GM23248 (cell line): ENCODE data around the gene TDP2. TPM values are rescaled to one million over a fixed set of nuclear protein-coding genes. Genes with fewer than 3 reads are reported as not detected.

Experiments used
- DNase-seq: peaks from one replicate; pipeline ENCODE4 v3.0.0-alpha.2; 2015
- H2AFZ ChIP-seq: fragments of 200-600 bp; sonication (generic); 2 replicates; pipeline ENCODE4 v1.6.1; 2016; ENCODE audit warnings: antibody characterized with exemption
- H3F3A ChIP-seq: fragments of 200-600 bp; sonication (generic); 2 replicates; pipeline ENCODE4 v1.6.1; 2016; ENCODE audit warnings: mild to moderate bottlenecking, antibody characterized with exemption, mixed run types; ENCODE audit not compliant: insufficient read depth
- H3K27ac ChIP-seq: fragments of 200-600 bp; sonication (generic); 2 replicates; pipeline ENCODE4 v1.5.1; 2016; ENCODE audit warnings: mild to moderate bottlenecking
- H3K27me3 ChIP-seq: fragments of 200-600 bp; sonication (generic); replicated peaks from 2 replicates; pipeline ENCODE4 v1.6.1; 2016; ENCODE audit warnings: mild to moderate bottlenecking; ENCODE audit not compliant: insufficient read depth
- H3K36me3 ChIP-seq: fragments of 200-600 bp; sonication (generic); 2 replicates; pipeline ENCODE4 v1.6.1; 2016; ENCODE audit warnings: low read depth, mild to moderate bottlenecking
- H3K4me1 ChIP-seq: fragments of 200-600 bp; sonication (generic); 2 replicates; pipeline ENCODE4 v1.6.1; 2016; ENCODE audit warnings: mild to moderate bottlenecking; ENCODE audit not compliant: insufficient read depth
- H3K4me2 ChIP-seq: fragments of 200-600 bp; sonication (generic); one replicate; pipeline ENCODE4 v1.6.1; 2016; ENCODE audit warnings: mild to moderate bottlenecking; ENCODE audit not compliant: unreplicated experiment
- H3K4me3 ChIP-seq: fragments of 200-600 bp; sonication (generic); 2 replicates; pipeline ENCODE4 v1.5.1; 2016; ENCODE audit warnings: mild to moderate bottlenecking
- H3K79me2 ChIP-seq: fragments of 200-600 bp; sonication (generic); 2 replicates; pipeline ENCODE4 v1.6.1; 2016; ENCODE audit warnings: mild to moderate bottlenecking; ENCODE audit not compliant: insufficient read depth
- H3K9ac ChIP-seq: fragments of 200-600 bp; sonication (generic); 2 replicates; pipeline ENCODE4 v1.6.1; 2016; ENCODE audit warnings: mild to moderate bottlenecking
- H3K9me2 ChIP-seq: fragments of 200-600 bp; sonication (generic); 2 replicates; pipeline ENCODE4 v1.6.1; 2016; ENCODE audit warnings: mixed run types, mild to moderate bottlenecking, moderate library complexity; ENCODE audit not compliant: insufficient read depth
- H3K9me3 ChIP-seq: fragments of 200-600 bp; sonication (generic); one replicate; pipeline ENCODE4 v1.6.1; 2017; ENCODE audit warnings: low read depth
- H4K20me1 ChIP-seq: fragments of 200-600 bp; sonication (generic); 2 replicates; pipeline ENCODE4 v1.6.0; 2016; ENCODE audit not compliant: insufficient read depth
- EZH2 ChIP-seq: fragments of 200-600 bp; sonication (generic); IDR thresholded peaks from 2 replicates; pipeline ENCODE4 v1.6.1; 2018; ENCODE audit warnings: antibody characterized with exemption, mild to moderate bottlenecking; ENCODE audit not compliant: insufficient read depth, poor library complexity, severe bottlenecking
- EZH2phosphoT487 ChIP-seq: fragments of 200-600 bp; sonication (generic); IDR thresholded peaks from 2 replicates; pipeline ENCODE4 v1.6.1; 2018; ENCODE audit warnings: antibody characterized with exemption, moderate library complexity, mild to moderate bottlenecking, low read depth; ENCODE audit not compliant: insufficient read depth
- whole genome bisulfite sequencing, 2 experiments: methylation state at CpG; one replicate each; pipeline ENCODE4 v1.1.6; 2015 to 2017; ENCODE audit warnings: low lambda C conversion rate in 2 of 2, low coverage in 1 of 2; ENCODE audit errors: missing lambda C conversion rate in 2 of 2; 5-methylcytosine and 5-hydroxymethylcytosine counted together
- in situ Hi-C: fragments of 300-500 bp; cut with MboI; formaldehyde crosslinking; loops from 2 replicates; pipeline ENCODE4 v1.15.0; 2020
- polyA plus RNA-seq: library from polyadenylated mRNA; unstranded; fragments of >200 nt; fragmentation: Nextera tagmentation; extraction: Ambion mirVana; gene quantifications from 2 replicates; pipeline ENCODE4 v1.2.1, GENCODE V29; 2016
- total RNA-seq: library from RNA; depleted of rRNA; stranded (reverse); fragments of >200 nt; shearing (Covaris generic); gene quantifications from 2 replicates; pipeline ENCODE4 v1.2.3, GENCODE V29; 2014; rRNA removed

The TDP2 gene
- total and polyA plus RNA-seq, 2 experiments from 2014 or later = 24.9 to 34.5 TPM

DNA sequence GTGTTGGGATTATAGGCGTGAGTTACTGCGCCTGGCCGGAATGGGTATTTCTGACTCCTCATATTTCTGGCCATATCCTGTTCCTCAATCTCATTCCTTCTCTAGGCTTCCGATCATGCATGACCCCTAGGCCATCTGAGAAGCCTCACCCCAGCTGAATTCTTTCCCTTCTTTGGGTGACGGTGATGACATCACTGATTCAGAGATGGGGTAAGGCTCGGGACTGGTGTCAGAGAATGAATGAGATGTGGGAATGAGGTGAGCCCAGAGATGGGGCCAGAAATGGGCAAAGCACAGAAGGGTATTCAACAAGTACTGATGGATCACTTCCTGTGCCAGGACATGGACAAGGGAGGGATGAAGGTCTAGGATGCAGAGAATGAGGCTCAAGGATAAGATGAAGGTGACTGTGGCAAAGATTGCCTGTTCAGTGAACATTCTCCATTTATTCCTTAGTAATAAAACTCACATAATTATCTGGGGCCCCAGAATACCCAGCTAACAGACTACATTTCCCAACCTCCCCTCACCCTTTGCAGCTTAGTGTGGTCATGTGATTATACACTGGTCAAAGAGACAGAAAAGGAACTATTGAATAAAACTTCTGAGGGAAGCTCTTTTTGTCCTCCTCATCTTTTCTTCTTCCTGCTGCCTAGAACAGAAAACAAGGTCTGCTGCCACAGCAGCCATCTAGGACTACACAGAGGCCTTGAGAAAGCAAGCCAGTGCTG, 60.3 kb downstream of the TDP2 start:
- Histone ChIP-seq H3K27me3 (no peaks in the 10 kb centered on the region), H2AFZ (no peak overlapping the region), H3K27ac (no peak overlapping the region), H3K4me1 (no peaks in the 10 kb centered on the region), H3K79me2 (no peaks in the 10 kb centered on the region), H3F3A (no peaks in the 10 kb centered on the region), H3K4me2 (no peak overlapping the region), H3K4me3 (no peak overlapping the region), H3K9me2 (no peaks in the 10 kb centered on the region), H4K20me1 (no peaks in the 10 kb centered on the region), H3K9ac (no peak overlapping the region), H3K9me3 (no peaks in the 10 kb centered on the region), H3K36me3 (no peaks in the 10 kb centered on the region)
- DNase-seq = no peak
- WGBS, 2 experiments = 79 to 81% methylated on average over 6 of the region's 6 CpGs
- in situ Hi-C loops = no loop called here
- TF ChIP-seq EZH2 (no peak), EZH2phosphoT487 (no peak)

DNA sequence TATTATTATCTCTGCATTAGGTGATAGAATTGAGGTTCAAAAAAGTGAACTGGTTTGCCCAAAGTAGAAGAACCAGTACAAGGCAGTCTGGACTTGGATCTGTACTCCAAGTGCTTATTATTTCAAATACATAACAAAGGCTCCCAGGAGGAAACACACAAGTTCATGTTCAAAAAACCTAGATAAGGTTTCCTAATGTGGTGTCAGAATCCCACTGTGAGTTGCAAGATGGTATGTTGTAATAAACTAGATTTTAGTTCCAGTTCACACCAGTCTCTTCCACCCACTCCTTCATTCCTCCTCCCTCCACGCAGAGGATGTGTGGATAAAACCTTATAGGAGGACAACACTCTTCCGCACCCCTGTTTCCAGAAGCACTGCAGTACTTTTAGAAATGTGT, 63.5 kb downstream of the TDP2 start:
- Histone ChIP-seq H3K79me2 (no peaks in the 10 kb centered on the region), H3K4me2 (no peak overlapping the region), H3K9ac (no peak overlapping the region), H3K27me3 (no peaks in the 10 kb centered on the region), H3F3A (no peaks in the 10 kb centered on the region), H2AFZ (no peak overlapping the region), H3K36me3 (no peaks in the 10 kb centered on the region), H3K9me3 (no peaks in the 10 kb centered on the region), H4K20me1 (no peaks in the 10 kb centered on the region), H3K9me2 (no peaks in the 10 kb centered on the region), H3K4me1 (no peaks in the 10 kb centered on the region), H3K4me3 (no peak overlapping the region), H3K27ac (no peak overlapping the region)
- in situ Hi-C loops = no loop called here
- 60 to 65% methylated on average over 2 of the region's 2 CpGs for WGBS, 2 experiments
- DNase-seq = no peak
- TF ChIP-seq EZH2phosphoT487 (no peak), EZH2 (no peak)

DNA sequence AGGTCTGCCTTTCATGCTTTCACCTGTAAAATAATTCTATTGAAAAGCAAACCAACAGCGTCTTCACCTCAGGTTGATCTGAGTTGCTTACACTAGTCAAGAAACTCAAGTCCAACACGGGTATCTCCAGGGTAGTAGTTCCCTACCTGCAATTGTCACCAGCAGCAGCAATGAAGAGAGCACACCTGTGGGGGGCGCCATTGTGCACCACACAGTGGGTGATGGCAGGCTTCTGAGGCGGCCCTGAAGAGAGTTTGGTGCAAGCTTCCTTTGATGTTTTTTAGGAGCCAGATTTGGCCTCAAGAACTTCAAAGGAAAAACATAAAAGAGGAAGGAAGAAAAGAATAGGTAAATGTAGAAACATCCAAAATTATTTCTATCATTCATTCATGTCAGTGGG, 65.8 kb downstream of the TDP2 start:
- TF ChIP-seq EZH2 = no peak
- no peak for TF ChIP-seq EZH2phosphoT487
- no peak overlapping the region for H3K4me3 ChIP-seq
- H3K9ac ChIP-seq = no peak overlapping the region
- no peaks in the 10 kb centered on the region for H3K9me2 ChIP-seq
- no peaks in the 10 kb centered on the region for H3F3A ChIP-seq
- H2AFZ ChIP-seq = no peak overlapping the region
- 33 to 34% methylated on average over 4 of the region's 4 CpGs for WGBS, 2 experiments
- no peak overlapping the region for H3K27ac ChIP-seq
- H3K4me1 ChIP-seq = no peaks in the 10 kb centered on the region
- H4K20me1 ChIP-seq = no peaks in the 10 kb centered on the region
- in situ Hi-C loops = no loop called here
- no peak for DNase-seq
- no peaks in the 10 kb centered on the region for H3K36me3 ChIP-seq
- H3K4me2 ChIP-seq = no peak overlapping the region
- no peaks in the 10 kb centered on the region for H3K27me3 ChIP-seq
- H3K79me2 ChIP-seq = no peaks in the 10 kb centered on the region
- H3K9me3 ChIP-seq = no peaks in the 10 kb centered on the region

Other genes with a start within 250 kb of the TDP2 start
- 0.97 TPM in 1 of 2 replicates, not detected in the other for gene GPLD1, start 177.3 kb downstream of the TDP2 start, total RNA-seq
- 0.09 TPM in 2 replicates for gene GPLD1, start 177.3 kb downstream of the TDP2 start, polyA plus RNA-seq
- gene ALDH5A1, start 171.9 kb downstream of the TDP2 start, total RNA-seq = 0.86 and 1.1 TPM in 2 replicates
- gene ALDH5A1, start 171.9 kb downstream of the TDP2 start, polyA plus RNA-seq = 1.0 and 1.1 TPM in 2 replicates
- not detected in 2 replicates for gene KIAA0319, start 20.7 kb downstream of the TDP2 start, total RNA-seq
- 0.04 TPM in 1 of 2 replicates, not detected in the other for gene KIAA0319, start 20.7 kb downstream of the TDP2 start, polyA plus RNA-seq
- 1.8 and 3.4 TPM in 2 replicates for gene ACOT13, start 178 bp upstream of the TDP2 start, total RNA-seq
- gene ACOT13, start 178 bp upstream of the TDP2 start, polyA plus RNA-seq = 26.2 and 27.7 TPM in 2 replicates
- 107 and 118 TPM in 2 replicates for gene C6orf62, start 52.3 kb upstream of the TDP2 start, total RNA-seq
- 307 and 315 TPM in 2 replicates for gene C6orf62, start 52.3 kb upstream of the TDP2 start, polyA plus RNA-seq
- gene GMNN, start 108.0 kb upstream of the TDP2 start, total RNA-seq = 8.4 and 16.2 TPM in 2 replicates
- gene GMNN, start 108.0 kb upstream of the TDP2 start, polyA plus RNA-seq = 25.0 and 26.5 TPM in 2 replicates
- gene ARMH2, start 132.0 kb upstream of the TDP2 start, total RNA-seq = not detected in 2 replicates
- gene ARMH2, start 132.0 kb upstream of the TDP2 start, polyA plus RNA-seq = not detected in 2 replicates